Mucosa of descending colon (tissue), 3 donors: Measurements from ENCODE around the gene PPP2R2D. TPM values are rescaled to one million over a fixed set of nuclear protein-coding genes. Genes with fewer than 3 reads are reported as not detected.
A peak's percentile ranks its signal among the peaks of the same experiment; 100 is the strongest.

Experiments
- ATAC-seq: fragments of 200-7000 bp; cut with Tn5 transposase; one replicate; pipeline ENCODE4 v1.9.1; 2020; ENCODE audit warnings: mild to moderate bottlenecking, moderate library complexity
- DNase-seq, 3 donors: peaks; one replicate each; pipeline ENCODE4 v3.0.0-alpha.2; 2020
- H3K36me3 ChIP-seq: fragments of 200-600 bp; one replicate; pipeline ENCODE4 v1.8.0; 2021; ENCODE audit warnings: low read depth, mild to moderate bottlenecking
- H3K4me1 ChIP-seq: fragments of 200-600 bp; one replicate; pipeline ENCODE4 v1.8.0; 2021; ENCODE audit warnings: low read depth, mild to moderate bottlenecking
- H3K4me3 ChIP-seq: fragments of 200-600 bp; one replicate; pipeline ENCODE4 v1.8.0; 2021; ENCODE audit warnings: mild to moderate bottlenecking
- H3K9me3 ChIP-seq: fragments of 200-600 bp; one replicate; pipeline ENCODE4 v1.8.0; 2021; ENCODE audit warnings: mild to moderate bottlenecking
- intact Hi-C, 2 donors: fragments of 100-400 bp; cut with DNase I in 1 of 2; cut with micrococcal nuclease in 1 of 2; formaldehyde crosslinking; loops; one replicate each; pipeline versions ENCODE4 v1.11.0 to v1.11.1; 2022; cut with DNase I, micrococcal nuclease
- total RNA-seq, 3 donors: library from RNA; stranded (reverse); fragmentation: NEBNext Ultra II Directional in 2 of 3; extraction: Animal tissue kit (Norgen Biotek cat#: 25700) in 2 of 3; gene quantifications; one replicate each; pipeline versions ENCODE4 v1.2.1 to v1.2.4, GENCODE V29; 2021 to 2023
- TF ChIP-seq, protein P1 (sequence below): fragments of 200-600 bp; IDR thresholded peaks from one replicate; pipeline ENCODE4 v1.8.0; 2022; ENCODE audit warnings: antibody characterized with exemption, mild to moderate bottlenecking
- donor health status: DM: no; HTN: no; CAD: no; lungs with moderate emphysema.
- donor health status: DM: no; HTN: no; CAD: no.
- donor health status: DM: no; HTN: yes; CAD: no.

The PPP2R2D gene
- total RNA-seq, 3 donors from 2014 or later = 27.8 to 34.4 (median 33.9) TPM

DNA sequence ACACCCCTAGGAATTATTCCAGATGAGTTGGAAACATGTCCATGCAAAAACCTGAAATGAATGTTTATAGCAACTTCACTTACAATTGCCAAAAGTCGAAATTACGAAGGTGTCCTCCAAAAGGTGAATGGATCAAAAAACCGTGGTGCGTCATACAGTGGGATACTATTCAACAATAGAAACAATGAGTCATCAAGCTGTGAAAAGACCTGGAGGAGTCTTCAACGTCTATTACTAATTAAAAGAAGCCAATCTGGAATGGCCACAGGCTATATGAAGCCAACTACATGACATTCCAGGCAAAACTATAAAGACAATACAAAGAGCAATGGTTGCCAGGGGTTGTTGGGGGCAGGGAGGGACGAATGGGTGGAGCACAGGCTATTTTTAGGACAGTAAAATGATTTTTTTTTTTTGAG is 12.6 kb upstream of the PPP2R2D start:
- no peaks in the 10 kb centered on the region for H3K4me1 ChIP-seq
- TF ChIP-seq, protein P1, sequence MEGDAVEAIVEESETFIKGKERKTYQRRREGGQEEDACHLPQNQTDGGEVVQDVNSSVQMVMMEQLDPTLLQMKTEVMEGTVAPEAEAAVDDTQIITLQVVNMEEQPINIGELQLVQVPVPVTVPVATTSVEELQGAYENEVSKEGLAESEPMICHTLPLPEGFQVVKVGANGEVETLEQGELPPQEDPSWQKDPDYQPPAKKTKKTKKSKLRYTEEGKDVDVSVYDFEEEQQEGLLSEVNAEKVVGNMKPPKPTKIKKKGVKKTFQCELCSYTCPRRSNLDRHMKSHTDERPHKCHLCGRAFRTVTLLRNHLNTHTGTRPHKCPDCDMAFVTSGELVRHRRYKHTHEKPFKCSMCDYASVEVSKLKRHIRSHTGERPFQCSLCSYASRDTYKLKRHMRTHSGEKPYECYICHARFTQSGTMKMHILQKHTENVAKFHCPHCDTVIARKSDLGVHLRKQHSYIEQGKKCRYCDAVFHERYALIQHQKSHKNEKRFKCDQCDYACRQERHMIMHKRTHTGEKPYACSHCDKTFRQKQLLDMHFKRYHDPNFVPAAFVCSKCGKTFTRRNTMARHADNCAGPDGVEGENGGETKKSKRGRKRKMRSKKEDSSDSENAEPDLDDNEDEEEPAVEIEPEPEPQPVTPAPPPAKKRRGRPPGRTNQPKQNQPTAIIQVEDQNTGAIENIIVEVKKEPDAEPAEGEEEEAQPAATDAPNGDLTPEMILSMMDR = no peak
- intact Hi-C loops = loop anchor here in 1 of 2 donors (5.0 to 10.0 kb wide), 2 partner anchors 134 to 257 kb away; no protein-coding TSS in a partner anchor
- no peaks in the 10 kb centered on the region for H3K36me3 ChIP-seq
- H3K4me3 ChIP-seq = no peak overlapping the region
- H3K9me3 ChIP-seq = no peaks in the 10 kb centered on the region
- no peak for DNase-seq
- no peak for ATAC-seq

DNA sequence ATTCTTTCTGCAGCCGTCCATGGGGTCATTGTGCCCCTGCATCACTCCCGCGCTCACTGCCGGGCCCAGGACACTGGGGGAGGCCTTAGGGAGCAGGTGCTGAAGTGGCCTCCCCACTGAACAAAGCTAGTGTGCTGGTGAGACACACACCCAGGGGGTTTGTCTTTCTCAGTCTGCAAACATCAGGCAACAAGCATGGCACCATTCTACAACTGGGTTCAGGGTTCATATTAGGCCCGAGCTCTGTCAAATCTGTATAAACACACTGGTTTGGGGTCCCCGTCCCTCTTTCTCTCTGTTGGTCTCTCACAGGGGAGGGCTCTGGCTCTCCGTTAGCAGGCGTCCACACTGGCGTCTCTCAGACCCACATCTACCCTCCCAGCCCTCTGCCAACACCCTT is 11.1 kb upstream of the PPP2R2D start:
- intact Hi-C loops = loop anchor here in 1 of 2 donors (5.0 to 10.0 kb wide), 2 partner anchors 133 to 255 kb away; no protein-coding TSS in a partner anchor
- Histone ChIP-seq H3K4me3 (no peak overlapping the region), H3K36me3 (no peaks in the 10 kb centered on the region), H3K9me3 (no peaks in the 10 kb centered on the region), H3K4me1 (no peaks in the 10 kb centered on the region)
- no peak for ATAC-seq
- DNase-seq = no peak
- TF ChIP-seq, protein P1 = no peak

GRCh38 chr10:131890276-131891195 is 10.3 kb upstream of the PPP2R2D start:
- intact Hi-C loops = no loop called here
- H3K4me3 ChIP-seq = no peak overlapping the region
- no peaks in the 10 kb centered on the region for H3K36me3 ChIP-seq
- H3K9me3 ChIP-seq = no peaks in the 10 kb centered on the region
- ATAC-seq = no peak
- no peaks in the 10 kb centered on the region for H3K4me1 ChIP-seq
- DNase-seq = no peak
- TF ChIP-seq, protein P1 = no peak

DNA sequence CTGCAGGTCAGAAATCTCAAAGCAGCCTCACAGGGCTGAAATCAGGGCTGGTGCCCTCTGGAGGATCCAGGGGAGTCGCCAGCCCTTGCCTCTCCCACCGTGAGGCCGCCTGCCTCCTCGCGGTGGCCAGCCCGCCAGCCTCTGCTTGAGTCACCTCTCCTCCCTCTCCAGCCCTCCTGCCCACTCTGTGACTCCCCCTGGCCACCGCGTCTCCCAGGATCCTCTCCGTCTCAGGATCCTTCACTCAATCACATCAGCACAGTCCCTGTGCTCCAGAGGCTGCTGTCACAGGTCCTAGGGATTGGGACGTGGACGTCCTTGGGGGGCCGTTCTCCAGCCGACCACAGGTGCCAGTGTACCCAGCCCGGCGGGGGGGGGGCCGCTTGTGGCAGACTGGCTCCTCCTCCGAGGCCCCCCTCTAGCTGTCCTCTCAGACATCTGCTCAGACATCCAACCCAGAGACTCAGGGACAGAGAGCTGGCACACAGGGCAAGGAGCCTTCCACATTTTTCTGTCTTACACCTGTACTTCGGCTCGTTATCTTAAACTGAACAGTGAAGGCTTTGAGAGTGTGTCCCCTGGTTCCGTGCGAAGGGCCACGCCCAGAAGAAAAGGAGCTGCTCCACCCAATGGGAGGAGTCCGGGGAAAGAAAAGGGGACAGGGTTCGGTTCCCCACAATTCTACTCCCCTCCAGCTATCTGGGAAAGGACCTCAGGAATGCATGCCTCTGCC is 9.4 kb upstream of the PPP2R2D start:
- no peak for DNase-seq
- intact Hi-C loops = no loop called here
- TF ChIP-seq, protein P1 = no peak
- Histone ChIP-seq H3K36me3 (no peaks in the 10 kb centered on the region), H3K4me1 (no peaks in the 10 kb centered on the region), H3K4me3 (no peak overlapping the region), H3K9me3 (no peaks in the 10 kb centered on the region)
- peak; percentile 52 for ATAC-seq

- no peak for DNase-seq
- Histone ChIP-seq H3K36me3 (no peaks in the 10 kb centered on the region), H3K4me3 (no peak overlapping the region), H3K4me1 (no peaks in the 10 kb centered on the region), H3K9me3 (no peaks in the 10 kb centered on the region)
- ATAC-seq = no peak
- TF ChIP-seq, protein P1 = no peak
- intact Hi-C loops = no loop called here
Measured at GRCh38 chr10:131891929-131892805, 8.6 kb upstream of the PPP2R2D start.
